Stomach (tissue), 4 donors: Measurements from ENCODE around the gene SCRG1.

Experiments
- CTCF ChIP-seq, 7 experiments: fragments of 450-650 bp in 4 of 7; fragments of 200-600 bp in 3 of 7; sonication (generic) in 3 of 7; IDR thresholded peaks; one replicate each; pipeline ENCODE4 v1.5.1; 2016 to 2019; ENCODE audit warnings: antibody characterized with exemption in 7 of 7, control low read depth in 2 of 7, mild to moderate bottlenecking in 1 of 7
- EP300 ChIP-seq: sonication (generic); formaldehyde crosslinking; IDR thresholded peaks from one replicate; pipeline ENCODE4 v1.6.1; 2017; ENCODE audit warnings: antibody characterized with exemption
- POLR2AphosphoS5 ChIP-seq, 3 donors: sonication (generic); formaldehyde crosslinking; IDR thresholded peaks; one replicate each; pipeline ENCODE4 v1.6.1; 2016; ENCODE audit warnings: antibody characterized with exemption in 3 of 3

GRCh38 chr4:173411106-173411693 is 12.3 kb upstream of the SCRG1 start:
- TF ChIP-seq CTCF (IDR thresholded peaks at IDR 0.05) (no peak), POLR2AphosphoS5 (IDR thresholded peaks at IDR 0.05) (no peak), EP300 (no peak)
